ENCODE measurements around the gene TOR1A.

Gene TOR1A

GRCh38 chr9:129853614-129854013 is 29.7 kb upstream of the TOR1A start:
- DNase-seq (ENCODE audit: low read depth, low spot score), result no peak
- H3K27ac ChIP-seq, result no peak overlapping the region

GRCh38 chr9:129852579-129852978 is 28.6 kb upstream of the TOR1A start:
- no peak for DNase-seq (ENCODE audit: low read depth, low spot score)

GRCh38 chr9:129851821-129852220 is 27.9 kb upstream of the TOR1A start:
- no peak for DNase-seq (ENCODE audit: low read depth, low spot score)
- H3K27ac ChIP-seq, result no peak overlapping the region

More at GRCh38 chr9:129852579-129852978, 28.6 kb upstream of the TOR1A start:
- no peak overlapping the region for H3K27ac ChIP-seq

- DNase-seq (ENCODE audit: low read depth, low spot score), result no peak
- no peak overlapping the region for H3K27ac ChIP-seq
These were observed 27.1 kb upstream of the TOR1A start for GRCh38 chr9:129850821-129851550.

GRCh38 chr9:129849901-129850300 is 26.0 kb upstream of the TOR1A start:
- no peak for DNase-seq (ENCODE audit: low read depth, low spot score)
- no peak overlapping the region for H3K27ac ChIP-seq

GRCh38 chr9:129848712-129849441 is 24.9 kb upstream of the TOR1A start:
- DNase-seq (ENCODE audit: low read depth, low spot score), result no peak
- H3K27ac ChIP-seq, result no peak overlapping the region

- no peak overlapping the region for H3K27ac ChIP-seq
- no peak for DNase-seq (ENCODE audit: low read depth, low spot score)
These were observed 21.4 kb upstream of the TOR1A start for GRCh38 chr9:129845373-129845772.

- no peak overlapping the region for H3K27ac ChIP-seq
- DNase-seq (ENCODE audit: low read depth, low spot score), result no peak
These were observed 17.1 kb upstream of the TOR1A start for GRCh38 chr9:129841071-129841470.

GRCh38 chr9:129840034-129840433 is 16.1 kb upstream of the TOR1A start:
- no peak for DNase-seq (ENCODE audit: low read depth, low spot score)
- H3K27ac ChIP-seq, result no peak overlapping the region

GRCh38 chr9:129839324-129840023 is 15.5 kb upstream of the TOR1A start:
- no peak for DNase-seq (ENCODE audit: low read depth, low spot score)
- no peak overlapping the region for H3K27ac ChIP-seq

- H3K27ac ChIP-seq, result no peak overlapping the region
- DNase-seq (ENCODE audit: low read depth, low spot score), result no peak
These were observed 14.8 kb upstream of the TOR1A start for GRCh38 chr9:129838707-129839259.

GRCh38 chr9:129836311-129837007 is 12.5 kb upstream of the TOR1A start:
- H3K27ac ChIP-seq, result no peak overlapping the region
- DNase-seq (ENCODE audit: low read depth, low spot score), result no peak

GRCh38 chr9:129835860-129836223 is 11.9 kb upstream of the TOR1A start:
- DNase-seq (ENCODE audit: low read depth, low spot score), result no peak
- peak overlapping the region; percentile 41 for H3K27ac ChIP-seq

GRCh38 chr9:129835128-129835859 is 11.4 kb upstream of the TOR1A start, which contains the start of the genes C9orf78 and USP20:
C9orf78 (minus strand) TSS chr9:129835275; CDS start chr9:129835221, 54 bp downstream.
USP20 (plus strand) TSS chr9:129835458; CDS start chr9:129852556, 17,098 bp downstream.
- H3K27ac ChIP-seq, result peak within 1 kb of the TSS; percentile 41
- DNase-seq (ENCODE audit: low read depth, low spot score), result peak; percentile 65

GRCh38 chr9:129834489-129835127 is 10.7 kb upstream of the TOR1A start:
- peak overlapping the region; percentile 41 for H3K27ac ChIP-seq
- DNase-seq (ENCODE audit: low read depth, low spot score), result no peak

GRCh38 chr9:129832982-129833381 is 9.0 kb upstream of the TOR1A start:
- DNase-seq (ENCODE audit: low read depth, low spot score), result no peak
- no peak overlapping the region for H3K27ac ChIP-seq

GRCh38 chr9:129828969-129829368 is 5.0 kb upstream of the TOR1A start:
- no peak overlapping the region for H3K27ac ChIP-seq
- no peak for DNase-seq (ENCODE audit: low read depth, low spot score)

GRCh38 chr9:129828051-129828450 is 4.1 kb upstream of the TOR1A start:
- no peak for DNase-seq (ENCODE audit: low read depth, low spot score)
- H3K27ac ChIP-seq, result no peak overlapping the region

GRCh38 chr9:129826759-129827158 is 2.8 kb upstream of the TOR1A start:
- DNase-seq (ENCODE audit: low read depth, low spot score), result no peak
- H3K27ac ChIP-seq, result no peak overlapping the region

Measured in epithelial cell of prostate (primary cell).